Ascending aorta (tissue), 2 donors: ENCODE data around the gene WDR62. TPM values are rescaled to one million over a fixed set of nuclear protein-coding genes. Genes with fewer than 3 reads are reported as not detected.
A peak's percentile ranks its signal among the peaks of the same experiment; 100 is the strongest.

Source experiments
- DNase-seq, 2 donors: peaks; one replicate each; pipeline ENCODE4 v3.0.0-alpha.2; 2019; ENCODE audit warnings: low spot score in 2 of 2
- H3K27ac ChIP-seq, 2 donors: fragments of 200-600 bp; sonication (generic); one replicate each; pipeline ENCODE4 v1.5.1; 2016 to 2017; ENCODE audit warnings: mild to moderate bottlenecking in 1 of 2
- H3K27me3 ChIP-seq: fragments of 200-600 bp; sonication (generic); one replicate; pipeline ENCODE4 v1.5.1; 2017
- H3K36me3 ChIP-seq, 2 donors: fragments of 200-600 bp; sonication (generic); one replicate each; pipeline ENCODE4 v1.5.1; 2016
- H3K4me1 ChIP-seq, 2 donors: fragments of 200-600 bp; sonication (generic); one replicate each; pipeline ENCODE4 v1.5.1; 2016 to 2017; ENCODE audit warnings: mild to moderate bottlenecking in 1 of 2
- H3K4me3 ChIP-seq, 2 donors: fragments of 200-600 bp; sonication (generic); one replicate each; pipeline ENCODE4 v1.5.1; 2016 to 2017; ENCODE audit warnings: mild to moderate bottlenecking in 1 of 2
- H3K9me3 ChIP-seq, 2 donors: fragments of 200-600 bp; sonication (generic); one replicate each; pipeline ENCODE4 v1.5.1; 2016
- intact Hi-C: fragments of 100-400 bp; cut with DNase I; formaldehyde crosslinking; loops from one replicate; pipeline ENCODE4 v1.15.1; 2023
- total RNA-seq: library from RNA; depleted of rRNA; stranded (reverse); fragments of >200 nt; gene quantifications from one replicate; pipeline ENCODE4 v1.1.0, GENCODE V29; 2016
- TF ChIP-seq, protein P1 (sequence below), 3 experiments: fragments of 200-600 bp in 2 of 3; fragments of 450-650 bp in 1 of 3; sonication (generic) in 2 of 3; IDR thresholded peaks; one replicate each; pipeline ENCODE4 v1.5.1; 2016 to 2019; ENCODE audit warnings: antibody characterized with exemption in 3 of 3, mild to moderate bottlenecking in 1 of 3, moderate library complexity in 1 of 3

The WDR62 gene
- total RNA-seq, 1 donor from 2014 or later: not detected

DNA sequence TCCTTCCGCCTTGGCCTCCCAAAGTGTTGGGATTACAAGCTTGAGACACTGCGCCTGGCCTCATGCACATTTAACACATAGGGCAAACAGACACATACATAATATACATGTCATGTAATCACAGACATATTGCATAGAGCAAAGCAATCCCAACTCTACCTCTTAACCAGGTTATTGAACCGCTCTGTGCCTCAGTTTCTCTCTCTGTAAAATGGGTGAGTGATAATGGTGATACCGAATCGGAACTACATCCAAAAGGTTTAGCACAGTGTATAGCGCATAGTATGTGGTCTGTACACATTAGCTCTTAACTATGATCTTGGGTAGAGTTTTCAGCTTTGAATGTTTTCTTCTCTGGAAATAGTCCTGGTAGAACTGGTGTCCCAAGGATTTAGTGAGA is 89.9 kb downstream of the WDR62 start:
- peaks cover 73 to 76% of the 10 kb centered on the region in 2 donors for H3K36me3 ChIP-seq
- H3K9me3 ChIP-seq: no peaks in the 10 kb centered on the region
- H3K4me3 ChIP-seq: no peak overlapping the region
- no peaks in the 10 kb centered on the region for H3K27me3 ChIP-seq
- H3K27ac ChIP-seq: no peak overlapping the region
- DNase-seq: no peak
- peaks cover 6% of the 10 kb centered on the region in 2 donors for H3K4me1 ChIP-seq
- TF ChIP-seq, protein P1, sequence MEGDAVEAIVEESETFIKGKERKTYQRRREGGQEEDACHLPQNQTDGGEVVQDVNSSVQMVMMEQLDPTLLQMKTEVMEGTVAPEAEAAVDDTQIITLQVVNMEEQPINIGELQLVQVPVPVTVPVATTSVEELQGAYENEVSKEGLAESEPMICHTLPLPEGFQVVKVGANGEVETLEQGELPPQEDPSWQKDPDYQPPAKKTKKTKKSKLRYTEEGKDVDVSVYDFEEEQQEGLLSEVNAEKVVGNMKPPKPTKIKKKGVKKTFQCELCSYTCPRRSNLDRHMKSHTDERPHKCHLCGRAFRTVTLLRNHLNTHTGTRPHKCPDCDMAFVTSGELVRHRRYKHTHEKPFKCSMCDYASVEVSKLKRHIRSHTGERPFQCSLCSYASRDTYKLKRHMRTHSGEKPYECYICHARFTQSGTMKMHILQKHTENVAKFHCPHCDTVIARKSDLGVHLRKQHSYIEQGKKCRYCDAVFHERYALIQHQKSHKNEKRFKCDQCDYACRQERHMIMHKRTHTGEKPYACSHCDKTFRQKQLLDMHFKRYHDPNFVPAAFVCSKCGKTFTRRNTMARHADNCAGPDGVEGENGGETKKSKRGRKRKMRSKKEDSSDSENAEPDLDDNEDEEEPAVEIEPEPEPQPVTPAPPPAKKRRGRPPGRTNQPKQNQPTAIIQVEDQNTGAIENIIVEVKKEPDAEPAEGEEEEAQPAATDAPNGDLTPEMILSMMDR (IDR thresholded peaks at IDR 0.05): no peak
- intact Hi-C loops: no loop called here

- H3K4me1 ChIP-seq: peaks cover 4 to 17% of the 10 kb centered on the region in 2 donors
- no peak overlapping the region for H3K4me3 ChIP-seq
- TF ChIP-seq, protein P1 (IDR thresholded peaks at IDR 0.05): no peak
- intact Hi-C loops: loop anchor here (5.0 kb wide), 1 partner anchor 393 kb away; the partner anchor contains the start of genes HSPB6 and PROSER3
- peaks cover 55 to 58% of the 10 kb centered on the region in 2 donors for H3K36me3 ChIP-seq
- H3K27me3 ChIP-seq: no peaks in the 10 kb centered on the region
- no peaks in the 10 kb centered on the region for H3K9me3 ChIP-seq
- peak overlapping the region; percentile 99 to 100 for H3K27ac ChIP-seq
- no peak for DNase-seq
Observed at GRCh38 chr19:36149673-36150406, 95.1 kb downstream of the WDR62 start.

DNA sequence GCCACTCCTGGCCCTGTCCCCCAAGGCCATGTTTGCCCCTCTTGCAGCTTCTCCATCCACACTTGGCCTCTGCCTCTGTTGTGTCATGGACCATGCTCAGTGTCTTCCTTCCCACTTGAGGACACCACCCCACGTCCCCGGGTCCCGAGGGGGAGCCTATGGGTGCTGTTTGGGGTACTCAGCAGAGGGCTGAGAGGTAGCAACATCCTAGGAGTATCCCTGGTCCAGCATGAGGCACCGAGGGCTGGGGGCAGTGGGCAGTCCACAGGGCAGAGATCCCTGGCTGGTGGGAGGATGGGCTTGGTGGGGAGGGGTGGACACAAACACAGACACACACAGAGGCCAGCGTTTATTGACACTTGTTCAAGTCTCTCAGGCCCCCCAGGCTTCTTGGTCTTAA is 95.9 kb downstream of the WDR62 start:
- peaks cover 48 to 50% of the 10 kb centered on the region in 2 donors for H3K36me3 ChIP-seq
- H3K27me3 ChIP-seq: no peaks in the 10 kb centered on the region
- intact Hi-C loops: loop anchor here (5.0 kb wide), 1 partner anchor 393 kb away; the partner anchor contains the start of genes HSPB6 and PROSER3
- TF ChIP-seq, protein P1 (IDR thresholded peaks at IDR 0.05): no peak
- no peak for DNase-seq
- H3K27ac ChIP-seq: peak overlapping the region; percentile 99 to 100
- H3K4me1 ChIP-seq: peaks cover 4 to 17% of the 10 kb centered on the region in 2 donors
- H3K9me3 ChIP-seq: no peaks in the 10 kb centered on the region
- H3K4me3 ChIP-seq: peak overlapping the region; percentile 74 to 96

DNA sequence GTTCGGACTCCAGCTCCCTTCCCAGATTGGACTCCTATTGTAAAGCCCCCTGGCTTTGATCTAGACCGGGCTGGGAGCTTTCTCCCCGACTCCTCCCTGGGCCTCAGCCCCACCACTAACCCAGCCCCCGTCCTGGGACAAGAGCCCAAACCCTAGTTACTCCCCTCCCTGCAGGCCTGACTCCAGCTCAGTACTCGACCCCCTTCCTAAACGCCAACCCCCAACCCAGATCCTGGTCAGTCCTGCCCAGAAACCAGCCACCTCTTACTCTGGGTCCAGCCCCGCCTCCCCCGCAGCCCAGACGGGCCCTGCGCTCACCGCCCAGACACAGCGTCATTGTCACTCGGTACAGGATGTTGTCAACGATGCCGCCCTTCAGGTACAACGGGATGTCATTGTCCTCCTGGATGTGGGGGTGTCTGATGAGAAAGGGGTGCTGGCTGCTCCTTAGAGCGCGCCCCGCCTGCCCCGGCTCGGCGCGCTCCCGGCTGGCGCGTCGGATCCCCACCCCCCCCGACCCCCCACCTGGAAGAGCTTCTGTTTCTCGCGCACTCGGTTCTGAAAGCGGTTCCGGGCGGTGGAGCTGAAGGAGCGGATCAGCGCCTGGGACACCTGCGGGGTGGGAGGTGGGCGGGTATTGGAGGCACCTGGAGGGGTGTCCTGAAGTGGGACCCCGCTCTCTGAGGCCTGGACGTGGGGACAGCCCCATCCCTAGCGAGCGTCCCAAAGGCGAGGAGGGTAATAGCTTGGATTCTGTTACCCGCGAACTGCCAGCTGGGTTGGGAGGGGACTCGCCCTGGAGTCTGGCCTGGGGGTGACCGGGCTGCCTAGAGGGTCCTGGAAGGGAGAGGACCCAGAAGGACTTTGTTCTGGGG is 96.7 kb downstream of the WDR62 start:
- H3K27ac ChIP-seq: peak overlapping the region; percentile 99 to 100
- H3K9me3 ChIP-seq: no peaks in the 10 kb centered on the region
- TF ChIP-seq, protein P1 (IDR thresholded peaks at IDR 0.05): no peak
- peaks cover 4 to 17% of the 10 kb centered on the region in 2 donors for H3K4me1 ChIP-seq
- peak; percentile 39 to 85 for DNase-seq
- H3K4me3 ChIP-seq: peak overlapping the region; percentile 74 to 96
- intact Hi-C loops: loop anchor here (1.0 to 5.0 kb wide), 5 partner anchors 11 to 394 kb away; partner anchors contain the start of genes CAPNS1, HSPB6, PROSER3 and ZNF146
- peaks cover 40 to 42% of the 10 kb centered on the region in 2 donors for H3K36me3 ChIP-seq
- no peaks in the 10 kb centered on the region for H3K27me3 ChIP-seq

DNA sequence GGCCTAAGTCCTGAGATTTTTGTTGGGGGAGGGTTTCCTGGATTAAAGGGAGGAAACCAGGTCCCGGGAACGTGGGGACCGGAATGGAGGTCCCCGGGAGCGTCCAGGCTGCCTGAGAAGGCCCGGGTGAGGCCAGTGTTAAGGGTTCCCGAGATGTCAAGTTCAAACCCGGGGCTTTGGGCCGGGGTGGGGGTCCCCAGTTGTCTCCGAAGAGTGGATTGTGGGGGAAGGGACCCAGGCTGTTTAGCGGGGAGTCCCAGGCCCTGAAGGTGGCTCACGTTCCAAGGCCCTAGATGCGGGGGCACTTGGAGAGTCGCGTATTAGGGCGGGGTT is 97.3 kb downstream of the WDR62 start:
- Histone ChIP-seq H3K36me3 (peaks cover 34 to 36% of the 10 kb centered on the region in 2 donors), H3K4me1 (peaks cover 4 to 17% of the 10 kb centered on the region in 2 donors), H3K27ac (peak overlapping the region; percentile 99 to 100), H3K9me3 (no peaks in the 10 kb centered on the region), H3K27me3 (no peaks in the 10 kb centered on the region), H3K4me3 (peak overlapping the region; percentile 74 to 96)
- intact Hi-C loops: loop anchor here (1.0 to 5.0 kb wide), 4 partner anchors 18 to 395 kb away; partner anchors contain the start of genes HSPB6, PROSER3, ZNF146 and ZNF565
- TF ChIP-seq, protein P1 (IDR thresholded peaks at IDR 0.05): no peak
- DNase-seq: peak in 1 of 2 donors; percentile 67
